ENCODE measurements around the gene PAX5.

Gene PAX5

DNA sequence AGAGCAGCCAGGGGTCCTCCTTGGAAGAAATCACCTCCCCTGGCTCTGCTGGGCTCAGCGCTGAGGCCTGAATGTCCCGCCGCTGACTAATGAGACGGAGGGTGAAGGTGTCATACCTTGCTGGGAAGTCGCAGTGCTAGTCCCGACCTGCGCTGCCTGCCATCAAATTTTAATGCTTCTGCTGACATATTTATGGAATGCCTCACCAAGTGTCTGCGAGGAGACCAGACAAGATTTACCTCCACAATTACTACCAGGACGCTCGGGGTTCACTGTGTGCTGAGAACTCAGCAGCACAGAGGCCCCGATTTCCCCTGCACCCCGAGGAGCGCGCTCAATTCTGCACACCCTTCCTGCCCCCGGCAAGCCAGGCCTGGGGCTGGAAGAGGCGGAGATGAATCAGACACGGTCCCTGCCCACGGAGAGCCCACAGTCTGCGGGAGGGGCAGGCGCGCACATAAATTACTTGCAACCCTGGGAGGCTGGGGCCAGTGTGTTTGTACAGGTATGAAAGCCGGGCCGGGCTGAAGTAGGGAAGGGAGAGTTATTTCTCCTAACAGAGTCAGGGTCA, 175.2 kb downstream of the PAX5 start:
- DNase-seq (ENCODE audit: low read depth in 2 of 2), result no peak

DNA sequence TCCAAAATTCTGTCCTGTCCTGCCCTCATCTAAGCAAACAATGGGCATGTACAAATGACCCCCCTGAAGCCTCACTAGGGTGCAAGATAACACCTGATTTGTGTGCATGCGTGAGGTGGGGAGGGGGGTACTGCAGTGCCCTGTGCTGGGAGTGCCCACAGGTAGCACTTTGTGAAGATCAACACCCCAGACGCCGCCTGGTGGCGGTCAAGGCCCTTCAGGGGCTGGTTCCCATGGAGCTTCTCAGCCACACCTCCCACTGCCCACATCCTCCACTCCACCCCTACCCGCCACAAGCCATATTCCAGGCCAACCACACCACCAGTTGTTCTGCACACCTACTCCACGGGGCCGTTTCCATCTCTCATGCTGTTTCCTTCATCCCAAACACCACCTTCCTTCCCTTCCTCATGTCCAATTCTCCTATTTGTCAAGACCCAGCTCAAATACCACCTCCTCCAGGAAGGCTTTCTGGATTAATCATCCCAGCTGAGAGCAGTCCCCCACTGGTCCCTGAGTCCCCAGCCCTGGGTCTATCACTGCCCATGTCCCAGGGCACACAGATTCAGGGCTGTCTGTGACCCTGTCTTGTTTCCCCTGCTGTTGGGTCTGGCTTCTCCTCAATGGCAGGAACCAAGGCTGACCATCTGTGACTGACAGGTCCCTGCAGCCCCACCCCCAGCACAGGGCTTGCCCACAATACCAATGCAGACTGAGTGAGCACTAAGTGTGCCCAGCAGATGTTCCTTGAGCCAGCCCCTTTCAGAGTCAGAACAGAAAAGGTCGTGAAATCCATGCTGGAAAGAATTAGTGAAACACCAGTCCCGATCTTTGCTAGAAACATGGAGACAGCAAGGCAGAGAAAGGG, 178.4 kb downstream of the PAX5 start:
- peak in 1 of 2 donors; percentile 2 for DNase-seq (ENCODE audit: low read depth in 2 of 2)

DNA sequence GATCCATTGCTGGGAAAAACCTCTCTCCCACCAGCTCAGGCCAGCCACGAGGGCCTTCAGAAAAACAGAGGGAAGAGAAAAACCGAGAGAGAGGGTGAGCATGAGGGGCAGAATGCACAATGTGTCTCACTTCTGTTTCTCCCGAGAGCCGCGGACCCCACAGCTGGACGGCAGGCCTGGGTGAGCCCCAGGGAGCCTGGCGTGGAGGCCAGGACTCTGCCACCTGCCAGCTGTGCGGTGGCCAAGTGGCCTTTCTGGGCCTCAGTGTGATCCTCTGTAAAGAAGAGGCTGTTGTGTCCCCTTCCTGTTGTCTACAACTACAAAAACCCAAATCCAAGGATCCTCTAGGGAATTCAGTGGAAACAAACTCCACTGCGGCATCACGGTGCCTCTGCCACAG, 179.3 kb downstream of the PAX5 start:
- no peak for DNase-seq (ENCODE audit: low read depth in 2 of 2)

DNA sequence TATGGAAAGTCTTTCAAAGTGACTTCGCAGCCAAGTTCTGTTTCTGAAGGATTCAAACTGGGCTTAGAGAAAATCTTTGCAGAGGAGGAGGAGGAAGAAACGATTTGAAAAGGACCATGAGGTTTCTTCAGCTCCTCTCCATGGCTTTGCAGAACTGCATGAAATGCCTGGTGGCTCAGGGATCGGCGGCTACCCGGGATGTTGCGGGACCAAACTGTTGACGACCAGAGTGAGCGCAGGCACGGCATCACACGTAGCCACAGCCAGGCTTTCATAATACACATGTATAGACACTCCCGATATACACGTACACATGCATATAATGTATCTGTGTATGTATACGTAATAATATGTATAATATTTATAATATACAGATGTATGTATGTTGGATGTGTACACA, 180.0 kb downstream of the PAX5 start:
- no peak for DNase-seq (ENCODE audit: low read depth in 2 of 2)

DNA sequence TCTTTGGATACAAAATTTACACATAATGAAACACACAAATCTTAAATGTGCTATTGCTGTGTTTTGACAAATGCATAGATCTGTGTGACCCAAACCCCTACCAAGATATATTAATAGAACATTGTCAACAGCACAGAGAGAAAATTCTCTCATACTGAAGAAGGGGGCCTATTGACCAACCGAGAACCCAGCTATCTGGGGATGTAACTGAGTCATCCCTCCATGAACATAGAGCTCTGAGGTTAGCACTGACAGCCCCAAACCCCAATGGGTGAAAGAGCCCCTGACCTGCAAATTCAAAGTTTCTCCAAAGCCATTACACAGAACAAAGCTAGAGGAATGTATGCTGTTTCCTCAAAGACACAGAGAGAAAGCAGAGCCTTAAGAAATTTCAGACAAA, 180.8 kb downstream of the PAX5 start:
- DNase-seq (ENCODE audit: low read depth in 2 of 2), result no peak

DNA sequence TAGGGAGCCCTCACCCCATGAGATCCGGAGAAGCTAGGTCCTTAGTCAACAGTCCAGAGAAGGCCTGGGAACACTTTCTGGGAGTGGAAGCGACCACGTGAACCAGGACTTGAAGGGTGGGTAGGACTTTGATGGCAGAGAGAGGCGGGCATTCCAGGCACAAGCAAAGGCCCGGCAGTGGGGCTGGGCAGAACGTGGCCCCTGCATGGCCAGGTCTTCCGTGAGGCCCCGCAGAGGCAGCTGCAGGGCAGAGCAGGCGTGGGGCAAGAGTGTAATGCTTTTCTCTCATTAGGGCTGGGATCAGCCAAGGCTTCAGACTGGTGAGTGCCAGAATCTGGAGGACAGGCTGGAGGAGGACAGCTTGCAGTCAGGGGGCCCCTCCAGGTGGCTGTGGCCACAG, 184.1 kb downstream of the PAX5 start:
- no peak for DNase-seq (ENCODE audit: low read depth in 2 of 2)

DNA sequence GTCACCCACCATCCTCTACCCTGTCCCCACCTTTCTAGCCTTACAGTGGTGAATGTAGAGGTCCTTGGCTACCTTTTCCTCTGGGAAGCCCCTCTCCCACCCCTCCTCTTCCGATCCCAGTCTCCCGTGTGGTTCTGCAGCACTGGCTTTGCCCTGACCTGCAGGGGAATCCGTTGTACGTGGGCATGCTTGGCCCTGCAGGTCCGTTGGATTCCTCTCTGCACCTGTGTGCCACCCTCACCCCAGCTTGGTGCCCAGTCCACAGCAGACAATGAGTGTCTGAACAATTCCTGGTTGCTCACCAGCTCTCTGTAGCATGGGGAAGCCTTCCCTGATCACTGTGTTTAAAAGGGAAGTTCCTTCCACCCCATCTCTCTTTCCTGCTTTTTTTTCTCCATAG, 185.1 kb downstream of the PAX5 start:
- no peak for DNase-seq (ENCODE audit: low read depth in 2 of 2)

DNA sequence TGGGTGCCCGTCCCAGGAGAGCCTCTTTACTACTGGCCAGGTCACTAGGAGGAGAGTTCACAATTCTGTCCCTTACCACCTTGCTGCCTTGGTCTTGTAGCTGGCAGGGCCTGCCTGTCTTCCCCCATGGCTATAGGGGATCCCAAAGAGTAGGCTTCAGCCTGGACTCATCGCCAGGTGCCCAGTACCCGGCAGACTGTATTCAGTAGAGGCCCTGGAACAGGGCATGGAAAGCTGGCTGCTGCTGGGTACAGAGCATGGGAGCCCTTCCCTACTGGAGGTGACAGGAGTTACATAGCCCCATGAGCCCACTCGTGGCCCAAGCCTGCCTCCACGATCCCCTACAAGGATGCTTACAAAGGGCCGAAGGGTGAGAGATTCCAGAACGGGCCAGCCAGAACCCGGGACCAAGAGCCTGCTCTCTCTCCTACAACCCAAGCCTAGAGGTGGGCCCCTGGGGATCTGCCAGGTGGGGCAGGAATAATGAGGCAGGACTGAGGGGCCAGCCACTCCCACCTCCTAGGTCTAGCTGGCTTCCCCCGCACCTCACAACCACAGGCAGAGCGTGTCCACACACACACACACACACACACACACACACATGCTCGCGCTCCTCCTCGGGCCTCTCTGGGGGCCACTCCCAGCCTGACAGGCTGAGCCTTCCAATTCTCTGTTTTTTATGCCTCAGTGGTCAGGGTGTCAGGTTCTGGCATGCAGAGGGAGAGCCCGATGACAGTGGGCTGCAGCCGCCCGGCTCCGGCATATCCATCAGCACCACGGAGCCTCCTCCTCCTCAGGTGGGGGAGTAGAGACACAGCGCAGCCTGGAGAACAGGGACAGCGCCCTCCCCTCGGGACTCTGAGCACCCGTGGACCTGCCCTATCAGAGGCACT, 186.0 kb downstream of the PAX5 start:
- DNase-seq (ENCODE audit: low read depth in 2 of 2), result no peak

DNA sequence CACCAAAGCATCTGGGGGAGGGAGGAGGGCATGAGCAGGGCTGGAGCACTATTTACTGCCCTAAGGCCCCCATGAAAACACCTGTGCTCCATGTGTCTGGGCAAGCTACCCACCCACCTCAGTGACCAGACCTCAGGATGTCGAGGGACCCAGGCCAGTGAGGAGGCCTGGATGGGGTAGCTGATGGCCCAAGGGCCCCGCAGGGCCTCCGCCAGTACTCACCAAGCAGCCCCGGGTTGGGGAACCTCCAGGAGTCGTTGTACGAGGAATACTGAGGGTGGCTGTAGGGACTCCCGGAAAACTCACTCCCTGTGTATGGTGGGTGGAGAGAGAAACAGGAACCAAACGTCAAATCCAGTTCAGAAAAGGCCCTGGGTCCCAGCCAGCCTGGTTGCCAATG, 187.4 kb downstream of the PAX5 start:
- no peak for DNase-seq (ENCODE audit: low read depth in 2 of 2)

DNA sequence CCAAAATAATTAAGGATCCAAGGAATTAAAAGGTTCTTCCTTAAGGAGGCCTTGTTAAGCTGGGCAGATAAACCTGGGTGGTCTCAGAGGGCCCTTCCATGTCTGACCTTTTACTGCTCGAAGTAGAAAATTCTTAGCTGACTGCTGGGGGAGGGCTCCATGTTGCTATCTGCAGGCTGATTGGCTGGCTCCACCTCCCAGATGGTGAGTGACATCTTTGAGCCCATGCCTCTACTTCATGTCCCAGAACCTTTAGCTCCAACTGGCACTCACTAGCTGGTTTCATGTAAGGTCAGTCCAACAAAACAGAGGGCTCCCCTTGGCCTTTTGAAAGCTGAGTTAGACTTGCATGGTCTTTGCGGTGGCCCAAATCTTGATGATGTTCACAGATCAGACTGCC, 188.2 kb downstream of the PAX5 start:
- no peak for DNase-seq (ENCODE audit: low read depth in 2 of 2)

DNA sequence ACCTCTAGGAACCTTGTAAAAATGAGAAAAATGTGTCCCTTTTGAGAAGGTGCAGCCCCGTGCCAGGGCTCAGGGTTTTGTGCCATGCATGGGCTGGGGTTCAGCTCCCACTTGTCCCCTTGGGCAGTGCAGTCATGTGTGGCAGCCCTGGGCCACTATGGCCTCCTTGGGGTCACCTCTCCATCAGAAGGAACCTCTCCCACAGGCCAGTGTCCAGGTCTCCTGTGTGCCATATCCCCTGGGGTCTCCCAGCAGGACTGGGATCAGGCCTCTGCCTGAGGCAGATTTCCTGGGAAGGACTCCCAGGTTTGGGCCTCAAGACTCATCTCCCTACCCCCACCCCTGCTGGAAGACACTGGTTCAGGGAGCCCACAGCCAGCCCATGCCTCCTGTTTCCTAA, 189.1 kb downstream of the PAX5 start:
- DNase-seq (ENCODE audit: low read depth in 2 of 2), result no peak

DNA sequence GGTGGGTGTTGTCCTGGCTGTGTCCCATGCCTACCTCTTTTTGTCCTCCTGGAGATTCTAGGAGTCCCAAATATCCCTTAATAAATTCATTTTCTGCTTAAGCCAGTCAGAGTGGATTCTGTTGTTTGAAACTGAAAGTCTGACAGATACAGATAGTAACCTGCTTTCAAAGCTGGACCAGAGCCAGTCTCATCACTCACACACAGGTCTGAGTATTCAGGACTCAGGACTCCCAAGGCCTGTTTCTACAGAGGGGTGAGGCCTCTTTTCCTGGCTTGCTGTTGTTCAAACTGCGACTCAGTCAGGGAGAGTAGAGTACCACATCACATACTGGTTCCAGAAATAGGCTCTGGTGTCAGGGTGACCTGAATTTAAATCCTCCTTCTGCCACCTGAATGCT, 190.1 kb downstream of the PAX5 start:
- no peak for DNase-seq (ENCODE audit: low read depth in 2 of 2)

DNA sequence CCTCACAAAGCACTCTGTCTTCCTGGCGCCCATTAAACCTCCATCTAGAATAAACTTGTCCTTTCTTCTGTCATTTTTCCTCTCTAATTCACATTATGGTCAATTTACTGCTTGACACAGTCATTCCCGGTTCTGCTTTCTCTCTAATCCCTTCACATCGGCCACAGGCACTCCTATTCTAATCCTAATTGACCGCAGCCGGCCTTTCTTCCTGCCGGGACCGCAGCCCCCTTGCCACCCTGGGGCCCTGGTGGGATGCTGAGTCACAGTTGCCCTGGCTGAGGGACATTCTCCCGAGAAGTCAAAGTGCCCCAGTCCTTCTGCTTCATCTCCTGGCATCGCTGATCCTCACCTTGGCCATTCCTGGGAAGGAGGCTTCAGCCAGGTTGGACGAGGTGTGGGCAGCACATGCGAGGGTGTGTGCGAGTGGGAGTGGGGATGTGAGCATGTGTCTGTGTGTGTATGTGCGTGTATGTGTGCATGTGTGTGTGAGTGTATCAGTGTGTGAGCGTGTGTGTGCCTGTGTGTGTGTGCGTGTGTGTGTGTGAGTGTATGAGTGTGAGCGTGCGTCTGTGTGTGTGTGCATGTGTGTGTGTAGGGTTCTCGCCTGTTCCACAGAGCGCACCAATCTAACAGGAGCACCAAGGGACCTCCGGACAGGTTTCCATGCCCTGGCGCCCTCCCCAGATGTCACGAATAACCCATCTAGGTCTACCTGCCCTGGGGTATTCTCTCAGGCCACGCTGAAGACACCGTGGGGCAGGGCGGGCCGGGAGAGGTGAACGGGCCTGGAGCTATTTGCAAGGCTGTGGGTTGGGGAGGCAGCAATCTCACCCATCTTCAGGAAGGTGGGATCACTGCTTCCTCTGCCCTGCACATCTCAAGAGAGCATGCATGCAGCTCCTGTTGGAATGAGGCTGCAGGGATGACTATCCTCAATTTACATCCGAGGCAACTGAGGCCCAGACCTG, 191.2 kb downstream of the PAX5 start:
- no peak for DNase-seq (ENCODE audit: low read depth in 2 of 2)

DNA sequence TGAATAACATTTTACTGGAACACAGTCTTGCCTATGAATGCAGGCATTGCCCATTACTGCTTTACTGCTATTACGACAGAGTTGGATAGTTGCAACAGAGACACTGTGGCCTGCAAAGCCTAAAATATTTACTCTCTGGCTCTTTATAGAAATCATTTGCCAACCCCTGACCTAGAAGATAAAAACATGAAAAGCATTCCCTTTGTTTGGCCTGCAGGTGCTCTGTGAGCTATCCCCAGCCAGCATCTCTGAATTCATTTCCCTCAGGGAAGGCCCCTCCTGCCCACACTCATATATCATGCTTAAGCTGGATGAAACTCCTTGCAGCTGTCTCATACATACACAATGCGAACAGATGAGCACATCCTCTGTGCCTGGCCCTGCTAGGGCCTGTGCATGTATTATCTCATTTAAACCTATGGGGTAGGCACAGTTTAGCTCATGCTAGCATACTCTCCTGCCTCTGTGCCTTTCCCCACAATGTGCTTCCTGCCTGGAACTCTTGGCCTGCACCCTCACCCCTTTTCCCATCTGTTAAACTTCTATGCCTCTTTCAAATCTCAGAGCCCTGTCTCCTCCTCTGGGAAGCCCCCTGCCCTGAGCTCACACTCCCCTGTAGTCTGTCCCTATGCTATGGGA, 193.1 kb downstream of the PAX5 start:
- no peak for DNase-seq (ENCODE audit: low read depth in 2 of 2)

DNA sequence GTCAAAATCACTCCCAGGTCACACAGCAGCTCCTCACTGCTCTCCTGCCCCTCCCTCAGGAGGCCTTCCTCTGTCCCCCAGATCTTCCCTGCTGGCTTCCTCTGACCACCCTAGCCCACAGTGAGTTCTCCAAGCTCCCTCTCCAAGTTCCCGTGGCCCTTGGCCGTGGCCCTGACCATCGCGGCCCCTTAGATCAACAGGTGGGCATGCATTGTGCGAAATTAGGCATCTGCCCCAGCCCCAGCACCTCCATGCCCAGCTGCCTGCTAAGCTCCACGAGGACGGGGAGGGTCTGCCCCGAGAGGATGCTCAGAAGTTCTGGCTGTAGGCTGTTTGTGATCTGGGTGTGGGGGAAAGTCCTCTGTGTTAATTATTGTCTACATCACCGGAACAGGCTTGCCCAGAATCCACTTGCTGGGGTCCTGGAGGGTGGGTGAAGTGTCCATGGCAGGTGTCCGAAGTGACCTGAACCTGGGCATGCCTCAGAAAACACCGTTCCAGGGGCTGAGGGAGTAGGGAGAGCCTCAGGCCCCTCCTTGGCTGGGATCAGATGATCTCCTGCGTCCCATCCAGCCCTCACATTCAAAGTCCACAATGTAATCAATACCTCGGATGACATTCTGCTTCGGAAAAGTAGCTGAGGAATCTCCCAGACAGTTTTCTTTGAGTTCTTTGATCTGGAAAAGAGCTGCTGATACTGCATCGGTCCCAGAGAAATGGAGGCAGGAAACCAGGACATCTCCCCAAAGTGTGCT, 194.8 kb downstream of the PAX5 start:
- no peak for DNase-seq (ENCODE audit: low read depth in 2 of 2)

DNA sequence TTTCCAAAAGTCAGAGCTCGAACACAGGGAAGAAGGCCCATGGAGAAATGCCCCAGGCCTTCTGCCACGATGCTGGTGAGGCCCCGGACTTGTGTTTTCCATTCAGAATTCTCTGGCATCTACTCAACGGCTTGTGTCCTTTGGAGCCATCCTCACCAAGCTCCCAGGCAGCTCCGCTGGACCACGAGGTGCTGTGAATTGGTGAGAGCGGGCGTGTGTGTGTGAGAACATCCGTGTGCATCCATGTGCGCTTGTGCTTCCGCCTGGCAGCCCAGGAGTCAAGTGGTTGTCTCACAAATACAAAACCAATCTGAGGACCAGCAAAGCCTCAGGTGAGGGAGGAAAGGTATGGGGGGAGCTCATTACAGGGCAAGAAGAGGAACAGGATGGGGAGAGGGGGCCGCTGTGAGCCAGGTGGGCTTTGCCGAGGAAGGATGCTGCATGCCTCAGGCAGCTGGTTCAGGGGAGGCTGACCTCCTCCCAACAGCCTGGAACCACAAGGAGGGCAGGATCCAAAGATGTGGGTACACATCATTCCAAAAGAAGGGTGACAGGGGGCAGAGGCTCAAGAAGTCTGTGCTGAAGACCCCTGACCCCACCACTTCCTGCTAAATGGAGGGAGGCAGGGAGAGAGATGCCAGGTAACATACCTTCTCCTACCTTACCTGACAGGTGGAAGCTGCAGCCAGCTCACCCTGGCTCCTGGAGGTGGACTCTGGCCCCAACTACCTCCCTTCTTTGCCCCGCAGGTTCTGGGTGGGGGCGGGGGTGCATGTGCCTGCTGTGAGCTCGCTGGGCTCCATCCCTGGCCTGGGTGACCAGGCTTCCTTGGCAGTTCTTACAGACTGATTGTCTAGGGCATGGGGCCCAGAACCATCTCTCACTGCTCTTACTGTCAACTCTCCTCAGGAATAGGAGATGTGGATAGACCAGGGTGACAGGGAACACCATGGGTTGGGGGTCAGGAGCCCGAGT, 196.3 kb downstream of the PAX5 start:
- no peak for DNase-seq (ENCODE audit: low read depth in 2 of 2)

DNA sequence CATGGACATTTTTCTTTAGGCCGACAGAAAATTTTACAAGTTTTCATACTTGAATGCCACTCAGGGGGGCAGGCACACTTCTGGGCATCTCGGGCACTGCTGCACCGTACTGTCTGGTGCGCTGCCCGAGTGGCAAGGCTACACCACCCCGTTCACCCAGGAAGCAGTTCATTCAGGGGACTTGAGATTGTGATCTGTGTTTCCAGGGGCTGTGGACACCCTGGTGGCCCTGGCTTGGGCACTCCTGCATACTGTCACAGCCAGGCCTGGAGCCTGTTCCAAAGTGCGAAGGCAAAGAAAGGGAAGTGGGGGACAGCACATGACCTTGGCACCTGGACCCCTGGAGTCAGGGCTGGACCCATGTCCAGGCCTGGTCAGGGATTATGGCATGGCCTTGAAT, 197.6 kb downstream of the PAX5 start:
- no peak for DNase-seq (ENCODE audit: low read depth in 2 of 2)

DNA sequence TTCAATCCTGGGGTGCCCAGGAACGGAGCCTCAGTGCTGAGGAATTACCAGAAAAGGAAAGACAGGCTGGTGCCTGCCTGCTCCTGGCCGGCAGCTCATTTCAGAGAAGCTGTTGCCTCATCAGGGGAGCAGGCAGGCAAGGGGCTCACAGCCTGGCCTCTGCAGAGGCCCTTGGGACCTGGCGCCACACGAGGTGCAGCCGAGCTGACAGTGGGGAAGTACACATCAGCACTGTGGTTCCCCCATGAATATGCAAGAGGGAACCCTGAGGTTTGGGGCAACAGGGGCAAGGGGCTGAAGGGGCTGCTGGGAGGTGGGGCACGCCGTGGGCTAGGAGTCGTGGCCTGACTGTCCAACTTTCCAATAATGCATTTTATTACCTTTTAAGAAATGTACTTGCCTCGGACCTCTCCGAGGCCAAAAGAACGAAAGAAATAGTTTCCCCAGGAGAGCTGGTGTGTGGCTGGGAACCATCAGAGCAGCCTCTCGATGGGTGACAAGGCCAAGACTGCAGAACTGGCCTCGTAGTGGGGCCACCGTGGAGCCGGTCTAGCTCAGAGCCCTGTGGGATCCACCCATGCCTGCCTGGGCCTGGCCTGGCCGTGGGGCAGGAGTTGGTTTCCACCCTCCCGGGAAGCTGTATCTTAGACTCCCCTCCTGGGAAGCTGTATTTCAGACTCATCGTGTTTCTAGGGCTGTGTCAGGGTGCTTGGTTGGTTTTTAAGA, 198.6 kb downstream of the PAX5 start:
- DNase-seq (ENCODE audit: low read depth in 2 of 2), result no peak

Data from stimulated activated CD8-positive, alpha-beta memory T cell treated with anti-CD3 and anti-CD28 coated beads, Interleukin-7, amount 100 ng/mL, for 4 hours (primary cell).